ENCODE data around the gene KCNE2.
"Not testable (repeated sequence)": the region's sequence is repeated elsewhere in the genome, so short reads cannot be mapped to it uniquely, and the experiment has no call there.

KCNE2 gene

DNA sequence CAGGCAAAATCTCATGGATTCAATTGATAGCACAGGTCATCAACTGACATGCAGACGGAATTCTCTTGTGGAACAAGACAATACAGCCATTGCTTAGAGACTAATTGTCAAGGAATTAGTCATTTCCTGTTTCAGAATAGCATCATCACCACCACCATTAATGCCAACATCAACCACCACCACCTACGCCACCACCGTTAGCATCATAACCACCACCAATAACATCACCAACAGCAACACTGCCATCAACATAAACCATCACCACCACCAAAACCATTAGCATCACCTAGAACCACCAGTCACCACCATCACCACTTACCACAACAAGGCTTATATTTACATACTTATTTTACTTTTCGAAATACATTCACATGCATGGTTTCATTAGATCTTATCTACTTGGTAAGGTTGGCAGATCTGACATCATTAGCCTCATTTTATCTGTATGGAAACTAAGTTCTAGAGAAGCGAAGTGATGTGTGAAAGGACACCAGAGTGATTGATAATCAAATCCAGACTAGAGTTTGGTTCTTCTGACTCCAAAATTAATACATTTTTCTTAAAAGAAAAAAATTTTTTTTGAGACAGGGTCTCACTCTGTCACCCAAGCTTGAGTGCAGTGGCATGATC lies 53.8 kb downstream of the KCNE2 start:
- DNase-seq: not testable (repeated sequence)

Measured in inflammatory macrophage (primary cell).